ENCODE measurements around the gene FCHO1.

Gene FCHO1

GRCh38 chr19:17751103-17751911 is at the start of gene FCHO1:
FCHO1 (plus strand) TSS chr19:17751477; CDS start chr19:17755165, 3,688 bp downstream.
- DNase-seq, result peak; percentile 95
- peaks cover 62% of the 10 kb centered on the region for H3K4me1 ChIP-seq (ENCODE audit: insufficient read depth, low read length)
- peak within 1 kb of the TSS; percentile 87 for H3K27ac ChIP-seq (ENCODE audit: low read length)
- peak; percentile 79 for ATAC-seq (ENCODE audit: insufficient read depth, low read depth)
- peak within 1 kb of the TSS; percentile 71 for H3K4me2 ChIP-seq (ENCODE audit: insufficient read depth, low read length)
- H3K4me3 ChIP-seq (ENCODE audit: low read depth in 1 of 2, low read length in 2 of 2), result peak within 1 kb of the TSS; percentile 26 to 59; a peak in 3 of 4 replicates
- TF ChIP-seq CTCF (IDR thresholded peaks at IDR 0.05; ENCODE audit: borderline replicate concordance, extremely low read depth, low read length, poor library complexity, severe bottlenecking) (no peak), EZH2 (IDR thresholded peaks at IDR 0.05; ENCODE audit: borderline replicate concordance, low read depth, low read length, severe bottlenecking) (no peak)
- H2AFZ ChIP-seq (ENCODE audit: low read depth, low read length), result peak within 1 kb of the TSS; percentile 75
- H3K79me2 ChIP-seq (ENCODE audit: insufficient read depth, low read length), result peaks cover 74% of the 10 kb centered on the region
- H3K27me3 ChIP-seq (ENCODE audit: insufficient read depth, low read length, poor library complexity), result no peaks in the 10 kb centered on the region
- peak within 1 kb of the TSS; percentile 67 for H3K9ac ChIP-seq (ENCODE audit: low read depth, low read length)
- H3K9me3 ChIP-seq (ENCODE audit: insufficient read depth, low read length, severe bottlenecking), result no peaks in the 10 kb centered on the region
- H3K36me3 ChIP-seq (ENCODE audit: insufficient read depth, low read length), result peaks cover 37% of the 10 kb centered on the region
- H4K20me1 ChIP-seq (ENCODE audit: insufficient read depth, low read length), result peaks cover 21% of the 10 kb centered on the region

- Histone ChIP-seq H3K27me3 (ENCODE audit: insufficient read depth, low read length, poor library complexity) (peaks cover 2% of the 10 kb centered on the region), H2AFZ (ENCODE audit: low read depth, low read length) (no peak overlapping the region), H3K4me2 (ENCODE audit: insufficient read depth, low read length) (no peak overlapping the region), H4K20me1 (ENCODE audit: insufficient read depth, low read length) (no peaks in the 10 kb centered on the region), H3K4me3 (ENCODE audit: low read depth in 1 of 2, low read length in 2 of 2) (no peak overlapping the region), H3K79me2 (ENCODE audit: insufficient read depth, low read length) (no peaks in the 10 kb centered on the region), H3K27ac (ENCODE audit: low read length) (no peak overlapping the region), H3K9ac (ENCODE audit: low read depth, low read length) (no peak overlapping the region), H3K36me3 (ENCODE audit: insufficient read depth, low read length) (no peaks in the 10 kb centered on the region), H3K4me1 (ENCODE audit: insufficient read depth, low read length) (no peaks in the 10 kb centered on the region), H3K9me3 (ENCODE audit: insufficient read depth, low read length, severe bottlenecking) (no peaks in the 10 kb centered on the region)
- peak; percentile 93 for ATAC-seq (ENCODE audit: insufficient read depth, low read depth)
- DNase-seq, result peak; percentile 71
- TF ChIP-seq CTCF (IDR thresholded peaks at IDR 0.05; ENCODE audit: borderline replicate concordance, extremely low read depth, low read length, poor library complexity, severe bottlenecking) (peak; percentile 99), EZH2 (IDR thresholded peaks at IDR 0.05; ENCODE audit: borderline replicate concordance, low read depth, low read length, severe bottlenecking) (no peak)
Observed at GRCh38 chr19:17703824-17704463, 47.3 kb upstream of the FCHO1 start.

GRCh38 chr19:17706750-17707181 is 44.5 kb upstream of the FCHO1 start:
- H3K27ac ChIP-seq (ENCODE audit: low read length), result no peak overlapping the region
- H3K4me2 ChIP-seq (ENCODE audit: insufficient read depth, low read length), result no peak overlapping the region
- no peaks in the 10 kb centered on the region for H4K20me1 ChIP-seq (ENCODE audit: insufficient read depth, low read length)
- H3K4me1 ChIP-seq (ENCODE audit: insufficient read depth, low read length), result no peaks in the 10 kb centered on the region
- TF ChIP-seq EZH2 (IDR thresholded peaks at IDR 0.05; ENCODE audit: borderline replicate concordance, low read depth, low read length, severe bottlenecking) (no peak), CTCF (IDR thresholded peaks at IDR 0.05; ENCODE audit: borderline replicate concordance, extremely low read depth, low read length, poor library complexity, severe bottlenecking) (no peak)
- H3K9ac ChIP-seq (ENCODE audit: low read depth, low read length), result no peak overlapping the region
- H2AFZ ChIP-seq (ENCODE audit: low read depth, low read length), result no peak overlapping the region
- H3K4me3 ChIP-seq (ENCODE audit: low read depth in 1 of 2, low read length in 2 of 2), result no peak overlapping the region
- H3K36me3 ChIP-seq (ENCODE audit: insufficient read depth, low read length), result no peaks in the 10 kb centered on the region
- no peaks in the 10 kb centered on the region for H3K9me3 ChIP-seq (ENCODE audit: insufficient read depth, low read length, severe bottlenecking)
- no peaks in the 10 kb centered on the region for H3K27me3 ChIP-seq (ENCODE audit: insufficient read depth, low read length, poor library complexity)
- no peak for ATAC-seq (ENCODE audit: insufficient read depth, low read depth)
- H3K79me2 ChIP-seq (ENCODE audit: insufficient read depth, low read length), result no peaks in the 10 kb centered on the region
- no peak for DNase-seq
